Fibroblast of skin of abdomen (primary cell): ENCODE measurements around the gene IL19.
"Not testable (repeated sequence)": the region's sequence is repeated elsewhere in the genome, so short reads cannot be mapped to it uniquely, and the experiment has no call there.

Source experiments
- DNase-seq: peaks from one replicate; pipeline ENCODE4 v3.0.0-alpha.2; 2013

IL19 gene

DNA sequence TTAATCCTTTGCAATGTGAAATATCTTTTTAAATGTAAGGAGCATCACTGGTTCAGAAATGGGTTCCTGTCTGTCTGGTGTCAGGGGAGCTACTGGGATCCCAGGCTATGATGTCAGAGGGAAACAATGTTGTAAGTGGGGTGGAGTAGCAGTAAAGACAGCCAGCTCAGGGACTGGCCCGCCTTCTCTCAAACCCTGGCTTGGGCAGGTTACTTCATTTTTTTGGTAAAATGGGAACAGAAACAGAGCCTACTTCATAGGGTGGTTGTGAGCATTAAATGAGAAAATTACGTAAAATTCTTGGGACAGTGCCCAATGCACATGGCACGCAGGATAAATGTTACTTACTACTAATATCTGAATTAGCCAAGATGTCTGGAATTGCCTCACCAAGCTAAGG is 64.1 kb downstream of the IL19 start:
- DNase-seq, result no peak

DNA sequence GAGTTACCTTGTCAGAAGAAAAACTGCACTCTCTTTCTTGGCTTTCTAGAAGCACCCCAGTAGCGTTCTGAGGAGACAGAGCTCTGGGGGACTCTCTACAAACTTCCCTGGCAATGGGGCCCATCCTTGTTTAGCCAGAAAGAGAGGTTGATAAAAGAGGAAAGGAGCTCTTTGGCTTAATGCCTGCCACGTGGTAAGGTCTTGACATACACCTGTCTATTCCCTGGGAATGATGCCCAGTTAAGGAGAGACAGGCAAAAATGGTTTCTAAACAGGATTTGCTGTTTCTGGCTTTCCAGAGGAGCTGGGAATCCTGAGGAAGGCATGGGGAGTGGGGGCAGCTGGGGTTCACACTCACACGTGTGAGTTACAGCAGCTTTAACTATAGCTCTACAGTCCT is 64.6 kb downstream of the IL19 start:
- DNase-seq, result no peak

DNA sequence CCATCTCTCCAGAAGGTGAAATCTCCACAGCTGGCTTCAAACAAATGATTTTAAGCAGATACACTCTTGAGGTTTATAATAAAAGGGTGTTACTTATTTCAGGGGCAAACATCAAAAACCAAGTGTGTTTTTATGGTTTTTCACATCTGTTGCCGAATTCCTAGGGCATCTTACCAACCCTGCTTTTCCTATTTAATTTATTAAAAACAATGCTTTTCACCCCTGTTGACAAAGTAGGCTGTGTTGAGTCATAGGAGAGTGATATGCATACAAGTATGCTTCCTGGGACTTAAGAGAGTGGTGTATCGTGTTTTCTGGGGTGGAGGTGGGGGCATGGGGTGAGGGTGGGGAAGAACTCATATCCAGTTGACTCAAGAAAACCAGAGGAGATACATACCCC is 65.5 kb downstream of the IL19 start:
- peak; percentile 51 for DNase-seq

DNA sequence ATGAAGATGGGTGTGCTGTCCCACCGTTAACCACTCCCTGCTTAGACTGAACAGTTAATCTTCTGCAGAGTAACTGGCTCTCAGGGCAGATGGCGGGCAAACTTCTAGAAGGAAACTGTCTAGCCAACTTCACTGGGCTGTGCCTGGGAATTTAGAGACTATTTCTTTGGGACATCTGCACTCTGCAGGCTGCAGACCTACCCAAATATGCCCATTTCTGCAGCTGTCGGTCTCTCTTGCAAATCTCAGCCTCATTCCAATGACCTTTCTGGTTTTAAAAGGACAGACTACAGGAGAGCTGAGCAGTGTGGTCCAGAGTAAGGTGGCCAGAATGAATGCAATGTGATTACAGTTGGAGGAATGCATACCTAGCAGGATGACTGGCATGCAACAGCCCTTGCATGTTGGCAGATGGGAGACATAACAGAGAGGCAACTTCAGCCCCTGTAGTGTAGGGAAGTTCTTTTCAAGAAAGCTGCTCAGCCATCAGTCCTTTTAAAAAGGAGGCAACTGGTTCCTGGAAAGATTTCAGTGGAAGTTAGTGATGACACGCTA is 68.5 kb downstream of the IL19 start:
- DNase-seq, result peak; percentile 31

DNA sequence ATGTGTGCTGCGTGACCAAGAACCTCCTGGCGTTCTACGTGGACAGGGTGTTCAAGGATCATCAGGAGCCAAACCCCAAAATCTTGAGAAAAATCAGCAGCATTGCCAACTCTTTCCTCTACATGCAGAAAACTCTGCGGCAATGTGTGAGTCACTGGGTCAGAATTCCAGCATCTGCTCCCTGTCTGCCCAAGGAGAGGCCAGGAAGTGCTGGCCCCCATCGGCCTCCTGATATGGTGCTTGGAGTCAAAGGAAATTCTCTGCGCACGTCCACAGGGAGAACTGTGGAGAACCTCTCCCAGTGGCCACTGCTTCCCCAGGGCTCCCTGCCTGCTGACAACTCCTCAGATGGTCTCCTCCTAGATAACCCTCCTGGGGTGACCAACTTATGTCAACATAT is 69.3 kb downstream of the IL19 start:
- peak; percentile 85 for DNase-seq

DNA sequence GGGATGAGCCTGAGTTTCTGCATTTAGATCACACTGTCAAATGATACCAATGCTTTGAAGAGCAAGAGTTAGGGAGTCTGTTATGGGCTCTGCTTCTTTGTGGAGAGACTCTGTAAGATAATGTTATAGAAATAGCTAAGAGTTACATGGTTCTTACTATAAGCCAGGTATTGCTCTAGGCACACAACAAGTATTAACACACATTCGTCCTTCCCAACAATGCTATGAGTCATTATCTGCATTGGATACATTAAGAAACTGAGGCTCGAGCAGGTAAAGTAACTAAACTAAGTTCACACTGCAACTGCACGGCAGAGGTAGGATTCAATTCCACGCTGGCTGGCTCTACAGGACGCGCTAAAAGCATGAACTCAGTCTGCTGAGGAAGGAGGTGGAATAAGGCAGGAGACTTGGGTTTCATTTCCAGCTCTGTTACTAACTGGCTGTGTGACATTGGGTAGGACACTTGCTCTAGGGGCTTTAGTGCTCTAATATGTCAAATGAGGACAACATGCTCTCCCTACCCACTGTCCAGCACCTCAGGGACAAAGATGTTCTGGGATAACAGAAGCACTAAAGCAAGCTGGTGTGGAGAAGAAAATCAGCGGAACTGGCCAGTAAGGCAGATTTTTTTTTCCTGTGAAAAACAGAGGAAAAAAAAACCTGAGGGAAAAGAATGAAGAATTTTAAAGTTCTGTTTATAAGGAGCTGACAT is 71.2 kb downstream of the IL19 start:
- DNase-seq, result no peak

DNA sequence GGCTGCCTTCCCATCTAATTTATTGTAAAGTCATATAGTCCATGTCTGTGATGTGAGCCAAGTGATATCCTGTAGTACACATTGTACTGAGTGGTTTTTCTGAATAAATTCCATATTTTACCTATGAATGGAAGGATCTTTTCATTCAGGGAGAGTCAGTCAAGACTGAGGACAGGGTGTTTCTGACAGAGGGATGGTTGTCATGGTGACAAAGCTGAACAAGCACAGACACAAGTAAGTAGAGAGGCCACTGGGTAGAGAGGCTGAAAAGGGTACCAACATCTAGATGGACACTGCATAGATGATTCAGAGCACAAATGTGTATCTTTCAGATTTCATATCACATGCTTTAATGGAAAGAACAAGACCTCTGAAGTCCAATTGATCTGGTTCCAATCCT is 72.3 kb downstream of the IL19 start:
- DNase-seq, result no peak

DNA sequence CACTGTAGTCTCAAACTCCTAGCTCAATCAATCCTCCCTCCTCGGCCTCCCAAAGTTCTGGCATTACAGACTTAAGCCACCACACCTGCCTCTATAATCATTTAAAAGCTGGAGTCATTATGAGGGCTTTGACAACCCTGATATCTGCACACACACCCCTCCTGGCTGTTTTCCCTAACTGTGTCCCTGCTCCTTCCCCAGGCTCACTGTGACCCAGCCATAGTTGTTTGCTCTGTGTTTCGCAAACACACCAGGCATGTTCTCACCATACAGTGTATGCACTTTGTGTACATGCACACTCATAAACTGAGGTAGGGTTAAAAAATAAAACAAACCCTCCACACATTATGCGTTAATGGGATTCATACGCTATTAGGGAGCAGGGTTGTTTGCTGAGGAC is 73.1 kb downstream of the IL19 start:
- no peak for DNase-seq

DNA sequence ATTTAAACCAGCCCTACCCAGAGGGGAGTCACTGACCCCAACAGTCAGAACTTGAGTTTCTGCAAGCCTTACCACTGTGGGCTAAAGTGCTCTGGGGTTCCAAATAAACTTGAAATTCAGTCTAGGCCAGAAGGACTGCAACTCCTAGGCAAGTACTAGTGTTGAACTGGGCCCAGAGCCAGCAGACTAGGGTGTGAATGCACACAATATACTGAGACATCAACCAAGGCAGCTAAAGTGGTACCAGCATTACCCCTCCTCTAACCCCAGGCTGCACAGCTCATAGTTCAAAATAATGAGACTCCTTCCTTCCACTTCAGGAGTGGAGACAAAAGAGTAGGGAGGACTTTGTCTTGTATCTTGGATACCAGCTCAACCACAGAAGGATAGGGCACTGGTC is 75.9 kb downstream of the IL19 start:
- no peak for DNase-seq

DNA sequence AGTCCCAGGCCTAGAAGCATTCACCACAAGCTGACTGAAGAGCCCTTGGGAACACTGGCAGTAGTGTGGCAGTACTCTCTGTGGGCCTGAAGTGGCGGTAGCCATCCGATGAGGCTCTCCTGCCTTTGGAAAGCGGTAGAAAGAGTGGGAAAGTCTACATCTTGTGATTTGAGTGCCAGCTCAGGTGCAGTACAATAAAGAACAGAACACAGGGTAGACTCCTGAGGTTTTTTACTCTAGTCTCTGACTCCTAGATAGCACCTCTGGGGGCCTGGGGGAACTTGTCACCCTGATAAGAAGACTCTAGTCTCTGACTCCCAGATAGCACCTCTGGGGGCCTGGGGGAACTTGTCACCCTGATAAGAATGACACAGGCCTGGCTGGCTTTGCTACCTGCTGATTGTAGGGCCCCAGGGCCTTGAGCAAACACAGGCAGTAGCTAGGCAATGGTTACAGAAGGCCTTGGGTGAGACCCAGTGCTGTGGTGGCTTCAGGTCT is 76.8 kb downstream of the IL19 start:
- no peak for DNase-seq

DNA sequence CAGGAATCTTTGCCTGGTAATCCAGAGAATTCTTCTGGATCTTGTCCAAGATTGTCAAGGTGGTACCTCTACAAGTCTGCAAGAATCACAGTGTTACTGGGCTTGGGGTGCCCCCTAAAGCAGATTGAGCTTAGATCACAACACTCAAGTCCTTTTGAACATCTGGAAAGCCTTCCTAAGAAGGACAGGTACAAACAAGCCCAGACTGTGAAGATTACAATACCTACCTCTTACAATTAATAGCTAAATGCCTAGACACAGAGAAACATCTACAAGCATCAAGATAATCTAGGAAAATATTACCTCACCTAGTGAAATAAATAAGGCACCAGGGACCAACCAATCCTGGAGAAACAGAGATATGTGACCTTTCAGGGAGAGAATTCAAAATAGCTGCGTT is 77.4 kb downstream of the IL19 start:
- no peak for DNase-seq

DNA sequence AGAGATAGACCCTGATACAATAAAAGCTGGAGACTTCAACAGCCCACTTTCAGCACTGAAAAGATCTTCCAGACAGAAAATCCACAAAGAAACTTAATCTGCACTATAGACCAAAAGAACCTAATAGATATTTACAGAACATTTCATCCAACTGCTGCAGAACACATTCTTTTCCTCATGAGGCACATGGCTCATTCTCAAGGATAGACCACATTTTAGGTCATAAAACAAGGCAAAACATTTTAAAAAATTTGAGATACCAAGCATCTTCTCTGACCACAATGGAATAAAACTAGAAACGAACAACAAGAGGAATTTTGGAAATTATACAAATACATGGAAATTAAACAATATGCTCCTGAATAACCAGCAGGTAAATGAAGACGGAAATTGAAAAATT is 79.8 kb downstream of the IL19 start:
- DNase-seq, result no peak

DNA sequence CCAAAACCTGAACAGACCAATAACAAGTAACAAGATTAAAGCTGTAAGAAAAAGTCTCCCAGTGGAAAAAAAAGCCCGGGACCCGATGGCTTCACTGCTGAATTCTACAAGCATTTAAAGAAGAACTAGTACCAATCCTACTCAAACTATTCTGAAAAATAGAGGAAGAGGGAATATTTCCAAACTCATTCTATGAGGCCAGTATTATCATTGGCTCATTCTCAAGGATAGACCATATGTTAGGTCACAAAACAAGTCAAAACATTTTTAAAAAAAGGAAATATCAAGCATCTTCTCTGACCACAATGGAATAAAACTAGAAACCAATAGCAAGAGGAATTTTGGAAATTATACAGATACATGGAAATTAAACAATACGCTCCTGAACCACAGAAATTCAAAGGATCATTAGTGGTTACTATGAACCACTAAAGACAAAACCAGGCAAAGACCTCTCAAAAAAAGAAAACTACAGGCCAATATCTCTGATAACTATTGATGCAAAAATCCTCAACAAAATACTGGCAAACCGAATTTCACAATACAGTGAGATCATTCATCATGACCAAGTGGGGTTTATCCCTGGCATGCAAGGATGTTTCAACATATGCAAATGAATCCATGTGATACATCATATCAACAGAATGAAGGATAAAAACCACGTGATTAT is 80.9 kb downstream of the IL19 start:
- peak; percentile 89 for DNase-seq

DNA sequence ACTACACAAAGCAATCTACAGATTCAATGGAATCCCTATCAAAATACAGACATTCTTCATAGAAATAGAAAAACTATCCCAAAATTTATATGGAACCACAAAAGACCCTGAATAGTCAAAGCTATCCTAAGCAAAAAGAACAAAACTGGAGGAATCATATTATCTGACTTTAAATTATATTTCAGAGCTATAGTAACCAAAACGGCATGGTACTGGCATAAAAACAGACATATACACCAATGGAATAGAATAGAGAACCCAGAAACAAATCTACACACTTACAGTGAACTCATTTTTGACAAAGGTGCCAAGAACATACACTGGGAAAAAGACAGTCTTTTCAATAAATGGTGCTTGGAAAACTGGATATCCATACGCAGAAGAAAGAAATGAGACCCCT is 82.1 kb downstream of the IL19 start:
- not testable (repeated sequence) for DNase-seq

DNA sequence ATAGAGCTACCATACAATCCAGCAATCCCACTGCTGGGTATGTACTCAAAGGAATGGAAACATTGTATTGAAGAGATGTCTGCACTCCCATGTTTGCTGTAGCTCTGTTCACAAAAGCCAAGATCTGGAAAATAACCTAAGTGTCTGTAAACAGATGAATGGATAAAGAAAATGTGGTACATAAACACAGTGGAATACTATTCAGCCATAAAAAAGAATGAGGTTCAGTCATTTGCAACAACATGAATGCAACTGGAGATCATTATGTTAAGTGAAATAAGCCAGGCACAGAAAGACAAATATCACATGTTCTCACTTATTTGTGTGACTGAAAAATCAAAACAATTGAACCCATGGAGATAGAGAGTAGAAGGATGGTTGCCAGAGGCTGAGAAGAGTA is 83.1 kb downstream of the IL19 start:
- DNase-seq, result not testable (repeated sequence)

DNA sequence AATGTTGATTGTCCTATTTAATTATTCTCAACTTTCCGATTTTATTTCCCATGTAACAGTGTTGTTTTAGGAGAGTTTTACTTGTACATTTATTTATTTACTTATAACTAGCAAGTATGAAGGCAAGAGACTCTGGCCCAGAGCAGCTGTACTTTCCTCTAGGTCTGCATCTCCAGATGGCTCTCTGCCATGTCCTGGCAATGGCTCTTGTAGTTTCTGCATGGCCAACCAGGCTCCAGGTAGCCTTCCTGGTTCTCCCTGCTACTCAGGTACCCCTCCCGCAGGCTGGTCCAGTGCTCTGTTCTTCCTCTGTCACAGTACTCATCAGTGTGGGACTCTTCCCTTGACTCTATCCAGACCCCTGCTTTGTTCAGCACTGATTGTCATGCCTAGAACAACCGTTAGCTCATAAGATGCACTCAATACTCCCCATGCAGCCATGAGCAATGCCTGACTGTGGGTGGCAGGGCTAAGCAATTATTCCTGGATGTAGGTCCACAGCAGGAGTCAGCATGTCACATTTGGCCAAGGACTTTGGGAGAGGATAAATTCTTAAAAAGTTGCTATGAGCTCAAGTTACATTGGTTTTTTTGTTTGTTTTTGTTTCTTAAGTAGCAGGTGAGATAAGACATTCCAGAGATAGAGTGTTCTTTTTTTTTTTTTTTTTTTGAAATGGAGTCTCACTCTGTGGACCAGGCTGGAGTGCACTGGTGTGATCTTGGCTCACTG is 84.0 kb downstream of the IL19 start:
- no peak for DNase-seq

DNA sequence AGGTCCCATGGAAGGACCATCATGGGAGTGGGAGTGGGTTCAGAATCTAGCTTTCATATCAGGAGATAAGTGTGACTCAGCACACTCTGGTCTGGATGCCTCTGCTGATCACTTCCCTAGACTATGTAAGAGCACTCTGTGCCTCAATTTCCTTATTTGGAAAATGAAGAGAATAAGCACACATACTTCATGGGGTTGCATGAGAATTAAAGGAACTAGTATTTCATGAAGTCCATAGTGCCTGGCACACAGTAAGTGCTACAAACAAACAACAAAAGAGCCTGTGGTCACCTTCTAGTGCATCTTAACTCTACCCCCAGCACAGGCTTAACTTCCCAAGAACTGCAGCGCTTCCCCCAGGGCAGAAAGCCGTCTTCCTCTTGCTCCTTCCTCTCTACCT is 85.3 kb downstream of the IL19 start:
- DNase-seq, result no peak

DNA sequence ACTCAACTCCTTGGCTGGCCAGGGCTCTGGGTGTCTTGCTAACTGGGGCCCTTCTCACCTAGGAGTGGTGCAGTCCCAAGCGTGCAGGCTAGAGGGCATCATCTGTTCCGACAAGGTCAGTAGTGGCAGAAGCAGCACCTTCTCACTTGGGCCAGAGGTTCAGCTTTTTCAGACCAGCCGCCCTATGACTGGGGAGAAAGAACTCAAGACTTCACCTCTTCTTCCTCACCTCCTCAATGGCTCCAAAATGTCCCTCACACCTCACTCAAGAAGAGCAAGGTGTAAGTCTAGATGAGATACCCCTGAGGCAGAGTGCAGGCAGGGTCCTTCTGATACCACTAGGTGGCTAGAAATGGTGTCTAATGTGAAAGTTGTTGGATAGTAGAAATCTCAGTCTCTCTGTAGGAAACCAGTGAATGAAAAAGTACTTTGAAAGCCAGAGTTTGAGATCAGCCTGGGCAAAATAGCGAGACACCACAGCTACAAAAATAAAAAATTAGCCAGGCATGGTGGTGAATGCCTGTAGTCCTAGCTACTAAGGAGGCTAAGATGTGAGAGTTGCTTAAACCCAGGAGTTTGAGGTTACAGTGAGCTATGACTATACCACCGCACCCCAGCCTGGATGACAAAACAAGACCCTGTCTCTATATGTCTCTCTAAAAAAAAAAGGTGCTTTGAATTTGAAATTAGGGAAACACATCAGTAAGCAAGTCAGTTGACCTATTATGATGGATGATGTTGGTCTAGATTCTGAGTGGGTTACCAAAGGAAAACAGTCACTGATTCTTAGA is 86.3 kb downstream of the IL19 start:
- no peak for DNase-seq

DNA sequence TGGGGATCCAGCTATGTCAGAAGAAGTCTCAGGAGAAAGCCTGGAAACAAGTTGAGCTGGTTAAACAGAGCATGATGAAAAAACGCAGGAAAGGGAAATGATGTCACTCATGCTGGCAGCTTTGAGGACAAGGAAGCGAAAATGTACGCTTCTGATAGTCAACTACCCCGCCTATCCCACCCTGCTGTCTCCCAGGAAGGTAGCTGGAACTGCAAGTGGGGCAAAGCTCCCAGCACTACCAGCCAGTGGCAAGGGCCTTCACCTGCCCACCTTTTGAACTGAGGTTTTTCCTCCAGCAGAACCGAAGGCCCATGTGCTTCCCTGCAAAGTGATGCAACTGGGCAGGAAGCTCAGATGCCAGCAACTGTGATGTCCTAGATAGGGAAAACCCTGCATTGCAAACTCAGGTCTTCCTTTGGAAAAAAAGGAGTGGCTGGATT is 88.5 kb downstream of the IL19 start:
- no peak for DNase-seq

DNA sequence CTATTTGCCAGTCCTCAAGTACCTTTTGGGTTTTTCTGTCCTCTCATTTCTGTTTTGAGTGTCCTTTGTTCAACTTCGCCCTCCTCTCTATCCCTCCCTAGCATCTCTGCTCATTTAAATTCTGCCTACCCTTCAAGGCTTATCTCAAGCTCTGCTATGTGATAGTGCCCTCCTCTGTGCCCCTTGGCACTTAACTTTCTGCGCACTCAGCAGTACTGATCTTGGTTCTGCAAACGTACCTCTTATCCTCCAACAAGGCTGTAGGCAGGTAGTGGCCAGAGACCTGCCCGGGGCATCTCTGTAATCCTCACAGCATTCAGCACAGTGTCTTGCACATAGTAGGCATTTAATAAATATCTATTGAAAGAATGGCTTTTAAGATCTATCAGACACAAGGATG is 89.6 kb downstream of the IL19 start:
- DNase-seq, result no peak

DNA sequence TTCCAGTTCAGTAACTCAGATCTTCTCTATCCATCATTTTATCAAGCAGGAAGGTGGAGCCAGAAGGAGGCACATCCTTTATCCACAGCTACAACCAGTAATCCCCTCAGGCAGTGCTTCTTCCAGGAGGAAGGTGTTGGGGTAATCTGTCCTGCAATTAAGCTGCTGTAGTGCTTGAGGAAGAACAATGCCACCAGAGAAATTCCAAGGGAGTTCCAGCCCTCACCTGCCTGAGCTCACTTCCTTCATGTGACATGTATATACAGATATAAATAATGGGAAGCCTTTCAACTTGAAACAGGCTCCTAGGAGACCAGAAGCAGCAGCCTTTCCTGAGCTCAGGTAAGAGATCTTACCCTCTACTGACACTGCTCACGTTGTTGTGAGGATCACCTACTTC is 92.7 kb downstream of the IL19 start:
- no peak for DNase-seq

DNA sequence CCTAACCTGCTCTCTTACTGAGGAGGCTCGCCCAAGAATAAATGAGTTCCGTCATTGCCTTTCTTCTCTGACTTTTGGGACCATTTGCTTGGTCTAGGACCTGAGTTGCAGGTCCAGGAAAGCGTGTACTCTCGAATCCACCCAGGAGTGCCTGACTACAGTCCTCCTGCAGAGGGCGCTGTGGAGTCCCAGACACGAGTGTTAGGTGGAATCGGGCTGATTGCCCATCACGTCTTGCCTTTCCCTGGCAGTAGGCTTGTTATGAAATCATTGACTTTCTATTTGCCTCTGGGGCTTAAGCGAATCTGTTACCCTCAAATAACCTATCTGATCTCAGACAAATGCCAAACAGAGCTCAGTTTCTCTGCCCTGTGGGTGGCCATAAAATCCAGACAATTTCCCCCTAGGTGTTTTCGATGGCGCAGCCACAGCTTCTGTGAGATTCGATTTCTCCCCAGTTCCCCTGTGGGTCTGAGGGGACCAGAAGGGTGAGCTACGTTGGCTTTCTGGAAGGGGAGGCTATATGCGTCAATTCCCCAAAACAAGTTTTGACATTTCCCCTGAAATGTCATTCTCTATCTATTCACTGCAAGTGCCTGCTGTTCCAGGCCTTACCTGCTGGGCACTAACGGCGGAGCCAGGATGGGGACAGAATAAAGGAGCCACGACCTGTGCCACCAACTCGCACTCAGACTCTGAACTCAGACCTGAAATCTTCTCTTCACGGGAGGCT is 94.5 kb downstream of the IL19 start, which contains the start of gene IL20:
IL20 (plus strand) TSS at position 685 of the 733 bp plus-strand sequence. CDS start 230 bp downstream, outside the sequence.
- DNase-seq, result peak; percentile 75
